ENCODE data around the gene PGBD5.
"Not testable (repeated sequence)": the region's sequence is repeated elsewhere in the genome, so short reads cannot be mapped to it uniquely, and the experiment has no call there.

PGBD5 gene

DNA sequence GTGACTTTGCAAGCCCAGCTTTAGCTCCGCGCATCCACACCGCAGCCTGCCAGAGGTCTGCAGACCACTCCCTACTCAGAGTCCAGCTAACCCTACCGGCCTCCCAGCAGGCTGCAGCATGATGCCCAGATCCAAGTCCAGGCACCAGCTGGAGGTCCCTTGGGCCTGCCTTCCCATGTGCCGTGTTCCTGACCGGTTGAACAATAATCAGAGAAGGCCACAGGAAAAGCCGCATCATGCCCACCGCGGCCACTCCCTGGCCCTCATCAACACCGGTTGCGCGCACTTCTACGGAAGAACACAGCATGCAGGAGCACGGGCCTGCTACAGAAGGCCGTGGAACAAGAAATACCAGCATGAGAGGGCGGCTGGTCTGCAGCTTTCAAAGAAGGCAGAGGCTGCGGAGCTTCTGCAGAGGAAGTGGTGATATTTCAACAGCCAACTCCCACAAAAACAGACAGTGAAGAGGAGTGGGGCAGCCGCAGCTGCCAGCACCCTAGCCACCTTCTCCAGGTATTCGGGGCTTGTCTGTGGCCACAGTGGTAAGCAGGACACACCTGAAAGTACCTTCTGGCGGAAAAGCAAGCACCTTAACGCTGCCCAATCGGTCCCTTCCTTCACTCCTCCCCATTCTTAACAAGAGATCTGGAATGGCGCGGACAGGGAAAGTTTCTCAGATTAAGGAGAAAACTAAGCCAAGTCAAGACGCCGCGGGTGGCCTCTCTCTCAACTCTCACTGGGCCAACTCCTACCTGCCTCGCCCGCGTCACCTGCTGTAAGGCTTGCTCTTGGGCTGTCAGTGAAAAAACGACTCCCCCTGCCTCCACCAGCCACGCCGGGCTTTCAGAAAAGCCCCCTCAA is 1.5 kb downstream of the PGBD5 start:
- DNase-seq = no peak

DNA sequence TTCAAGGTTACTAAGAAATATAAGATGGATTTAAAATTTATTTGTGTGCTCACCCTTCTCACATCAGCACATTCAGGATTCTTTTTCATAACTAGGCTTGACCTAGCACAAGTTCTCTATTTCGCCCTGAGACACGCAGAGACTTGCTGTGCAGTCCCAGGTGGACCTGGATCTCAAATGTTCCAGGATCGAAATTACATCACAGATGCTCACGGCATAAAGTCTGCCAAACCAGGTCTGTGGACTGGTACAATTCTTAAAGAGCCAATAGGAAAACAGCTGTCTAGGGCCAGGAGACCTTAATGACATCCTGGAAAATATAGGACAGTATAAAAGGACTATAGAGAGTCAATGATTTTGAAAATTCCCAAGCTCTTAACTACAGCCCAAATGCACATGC is 2.2 kb downstream of the PGBD5 start:
- DNase-seq = no peak

DNA sequence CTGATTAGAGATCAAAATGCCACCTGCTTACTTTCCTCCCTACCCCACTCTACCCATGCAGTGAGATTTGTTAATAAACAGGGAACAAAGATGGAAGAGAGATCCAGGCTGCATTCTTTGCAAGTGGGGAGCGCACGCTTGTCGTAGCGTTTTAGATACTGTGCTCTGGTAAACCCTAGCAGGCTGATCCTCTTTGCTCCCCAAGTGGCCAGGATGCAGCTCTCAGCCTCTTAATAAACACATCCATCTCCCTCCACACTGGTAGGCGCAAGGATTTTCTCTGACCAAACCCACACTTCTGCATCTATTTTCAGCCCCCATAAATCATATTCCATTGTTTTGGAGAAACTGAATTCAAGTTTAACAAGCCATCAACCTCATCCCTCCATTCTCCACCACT is 2.9 kb downstream of the PGBD5 start:
- no peak for DNase-seq

DNA sequence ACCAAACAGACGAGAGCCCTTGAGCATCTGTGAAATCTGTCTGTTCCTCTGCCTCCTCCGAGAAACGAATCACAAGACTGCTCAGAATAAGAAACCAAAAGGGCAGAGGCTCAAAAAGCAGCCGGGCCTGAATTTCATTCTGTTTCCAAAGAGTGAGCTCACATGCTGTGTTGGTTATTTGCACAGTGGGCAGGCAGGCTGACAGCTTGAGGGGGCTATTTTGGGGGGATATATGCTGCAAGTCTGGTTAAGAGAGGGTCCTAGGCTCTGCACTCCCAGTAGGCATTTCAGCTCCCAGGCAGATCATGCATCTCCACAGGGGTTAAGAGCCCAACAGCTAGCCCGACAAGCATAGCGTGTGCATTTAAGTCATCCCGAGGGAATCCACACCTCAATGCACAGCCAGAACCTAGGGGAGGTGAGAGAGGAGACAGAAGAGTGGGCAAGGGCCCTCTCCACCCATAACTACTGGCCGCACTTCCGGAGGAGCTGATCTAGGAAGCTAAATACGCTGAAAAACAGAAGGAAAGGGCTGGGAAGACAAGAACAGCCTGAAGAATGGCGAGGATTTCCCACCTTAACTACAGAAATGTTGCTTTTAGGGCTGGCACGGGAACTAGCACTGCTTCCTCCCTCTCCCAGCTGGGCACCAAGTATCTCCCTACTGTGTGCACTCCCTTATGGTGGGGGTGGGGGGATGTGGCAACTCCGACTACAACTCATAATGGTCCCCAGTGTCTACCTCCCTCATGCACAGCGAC is 3.7 kb downstream of the PGBD5 start:
- no peak for DNase-seq

DNA sequence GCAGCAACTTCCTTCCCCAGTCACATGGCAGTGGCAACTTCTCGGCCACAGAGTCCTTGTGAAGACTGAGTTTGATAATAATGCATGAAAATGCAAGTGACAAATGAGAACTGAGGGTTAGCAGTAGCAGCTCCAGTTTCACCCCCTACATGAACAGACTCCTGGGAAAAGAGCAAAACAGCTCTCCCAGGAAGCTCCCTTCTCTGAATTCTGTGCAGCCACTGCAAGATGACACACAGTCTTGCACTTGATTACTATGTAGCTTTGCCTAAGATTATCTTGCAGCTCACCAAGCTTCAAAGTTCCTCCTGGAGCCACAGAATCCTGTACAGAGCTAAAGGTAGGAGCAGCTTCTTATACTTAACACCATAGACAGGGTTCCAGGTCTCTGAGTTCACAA is 4.7 kb downstream of the PGBD5 start:
- DNase-seq = no peak

DNA sequence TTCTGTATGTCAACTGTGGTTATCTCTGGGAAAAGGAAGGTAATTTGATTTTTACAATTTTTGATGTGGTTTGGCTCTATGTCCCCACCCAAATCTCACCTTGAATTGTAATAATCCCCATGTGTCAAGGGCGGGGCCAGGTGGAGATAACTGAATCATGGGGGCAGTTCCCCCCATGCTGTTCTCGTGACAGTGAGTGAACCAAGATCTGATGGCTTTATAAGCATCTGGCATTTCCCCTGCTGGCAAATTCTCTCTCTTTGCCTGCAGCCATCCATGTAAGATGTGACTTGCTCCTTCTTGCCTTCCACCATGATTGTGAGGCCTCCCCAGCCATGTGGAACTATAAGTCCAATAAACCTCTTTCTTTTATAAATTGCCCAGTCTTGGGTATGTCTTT is 5.8 kb downstream of the PGBD5 start:
- DNase-seq = not testable (repeated sequence)

DNA sequence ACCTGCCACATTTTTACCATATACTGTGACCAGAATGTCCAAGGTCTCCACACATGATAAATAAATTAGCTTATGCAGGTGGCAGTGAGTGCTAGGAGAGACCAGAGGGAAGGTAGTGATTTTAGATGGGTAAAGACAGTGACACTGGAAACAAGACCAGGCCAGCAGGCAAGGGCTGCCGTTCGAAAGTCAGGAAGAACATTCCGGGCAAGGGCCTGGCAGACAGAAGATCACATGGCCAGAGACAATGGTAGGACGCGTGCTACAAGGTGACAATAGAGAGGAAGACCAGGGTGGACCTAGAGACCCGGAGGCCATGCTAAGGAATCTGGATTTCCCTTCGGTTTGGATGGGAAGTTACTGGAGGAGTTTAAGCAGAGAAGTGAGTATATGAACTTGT is 9.7 kb downstream of the PGBD5 start:
- DNase-seq = no peak

DNA sequence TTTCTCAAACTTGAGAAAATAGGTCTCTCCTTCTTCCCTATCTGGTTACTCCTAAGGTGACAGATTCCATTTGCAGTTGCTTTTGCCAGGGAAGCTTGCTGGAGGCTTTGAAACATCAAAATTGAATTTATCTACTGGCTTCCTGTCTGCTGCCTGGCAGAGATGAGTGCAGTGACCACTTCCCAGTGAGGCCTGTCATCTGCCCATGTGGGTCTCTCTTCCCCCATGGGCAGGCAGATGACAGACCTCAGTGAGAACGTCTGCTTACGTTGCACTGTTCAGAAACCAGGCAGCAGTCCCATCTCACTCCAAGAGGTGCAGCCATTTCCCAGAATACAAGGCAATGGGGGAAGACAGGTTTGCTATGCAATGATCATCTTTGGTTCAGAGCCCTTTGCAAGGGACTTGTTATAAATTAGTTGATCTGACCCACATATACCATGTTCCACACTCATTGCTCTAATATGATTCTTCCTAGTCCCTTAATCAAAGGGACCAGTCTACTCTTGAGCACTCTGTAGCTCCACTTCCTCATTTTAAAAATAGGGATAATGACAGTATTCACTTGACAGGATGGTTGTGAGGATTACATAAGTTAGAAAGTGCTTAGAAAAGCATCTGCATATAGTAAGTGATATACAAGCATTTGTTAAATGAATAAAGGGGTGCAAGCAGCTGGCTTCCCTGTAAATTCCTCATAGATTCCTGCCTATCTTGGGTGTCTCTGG is 10.6 kb downstream of the PGBD5 start:
- DNase-seq = no peak

DNA sequence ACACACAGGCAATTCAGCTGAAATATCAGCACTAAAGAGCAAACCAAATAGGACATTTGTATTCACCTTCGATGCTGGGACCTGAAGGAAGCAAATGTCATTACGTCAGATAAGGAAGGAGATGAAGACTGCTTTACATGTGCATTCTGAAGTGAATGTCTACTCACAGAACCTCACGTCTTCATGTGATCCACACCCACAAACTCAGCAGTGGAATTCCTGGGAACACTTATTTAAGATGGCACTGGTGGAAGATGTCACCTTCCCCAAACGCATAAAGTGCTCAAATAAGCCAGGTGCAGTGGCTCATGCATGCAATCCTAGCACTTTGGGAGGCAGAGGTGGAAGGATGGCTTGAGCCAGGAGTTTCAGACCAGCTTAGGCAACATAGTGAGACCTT is 11.4 kb downstream of the PGBD5 start:
- no peak for DNase-seq

DNA sequence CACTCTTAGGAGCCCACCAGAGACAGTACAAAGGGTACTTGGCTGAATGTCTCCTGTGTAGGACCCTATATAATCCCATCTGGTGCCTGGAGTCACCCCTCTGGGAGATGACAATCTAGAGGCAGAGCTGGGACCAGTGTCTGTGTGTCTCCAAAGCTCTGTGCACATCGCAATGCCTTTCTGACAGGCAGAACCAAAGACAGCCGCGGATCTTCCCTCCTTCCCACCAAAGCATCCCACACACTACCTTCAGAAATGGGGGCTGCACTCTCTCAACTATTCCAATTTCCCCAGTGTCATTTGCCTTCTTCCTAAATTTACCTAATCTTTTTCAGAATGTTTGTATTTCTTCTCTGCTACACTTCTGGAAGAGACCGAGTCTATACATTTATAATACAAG is 12.0 kb downstream of the PGBD5 start:
- DNase-seq = no peak

DNA sequence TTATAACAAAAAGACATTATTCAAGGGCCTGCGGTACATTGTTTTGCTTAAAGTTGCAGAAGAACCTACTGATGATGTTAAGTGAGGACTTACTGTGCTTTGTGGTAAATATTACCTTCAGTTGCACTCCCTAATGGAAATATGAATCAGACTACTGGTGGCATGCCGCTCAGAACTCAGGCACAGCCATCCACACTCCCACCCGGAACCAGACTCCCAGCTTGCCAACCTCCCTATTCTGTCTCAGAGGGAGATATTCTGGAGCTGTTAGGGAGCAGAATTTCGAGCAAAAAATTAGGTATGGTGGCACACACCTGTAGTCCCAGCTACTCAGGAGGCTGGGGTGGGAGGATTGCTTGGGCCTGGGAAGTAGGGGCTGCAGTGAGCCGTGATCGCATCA is 13.1 kb downstream of the PGBD5 start:
- DNase-seq = no peak

DNA sequence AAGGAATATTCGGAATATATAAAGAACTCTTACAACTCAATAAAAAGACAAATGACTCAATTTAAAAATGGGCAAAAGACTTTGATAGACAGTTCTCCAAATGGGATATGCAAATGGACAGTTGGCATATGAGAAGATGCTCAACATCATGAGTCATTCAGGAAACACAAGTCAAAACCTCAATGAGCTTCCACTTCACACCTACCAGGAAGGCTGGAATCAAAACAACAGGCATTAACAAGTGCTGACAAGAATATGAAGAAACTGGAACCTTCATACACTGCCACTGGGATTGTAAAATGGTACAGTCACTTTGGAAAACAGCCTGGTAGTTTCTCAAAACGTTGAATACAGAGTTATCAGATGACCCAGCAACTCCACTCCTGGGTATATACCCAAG is 17.2 kb downstream of the PGBD5 start:
- DNase-seq = no peak

DNA sequence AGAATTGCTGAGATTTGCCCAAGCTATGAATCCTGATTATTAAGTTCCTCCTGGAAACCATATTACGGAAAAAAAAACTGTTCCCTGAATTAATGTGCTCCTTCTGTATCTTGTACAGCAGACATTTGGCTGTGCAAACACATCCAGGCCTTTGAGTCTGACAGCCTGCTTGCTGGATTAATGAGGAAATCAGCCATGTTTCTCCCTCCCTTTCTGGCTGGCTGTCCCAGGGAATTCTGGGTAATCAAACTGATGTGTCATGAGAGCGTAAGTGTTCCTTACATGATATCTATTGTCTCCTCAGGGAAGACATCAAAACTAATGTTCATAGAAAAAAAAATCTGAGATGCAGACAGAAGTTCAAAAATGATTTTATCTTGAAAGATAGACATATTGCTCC is 18.8 kb downstream of the PGBD5 start:
- no peak for DNase-seq

DNA sequence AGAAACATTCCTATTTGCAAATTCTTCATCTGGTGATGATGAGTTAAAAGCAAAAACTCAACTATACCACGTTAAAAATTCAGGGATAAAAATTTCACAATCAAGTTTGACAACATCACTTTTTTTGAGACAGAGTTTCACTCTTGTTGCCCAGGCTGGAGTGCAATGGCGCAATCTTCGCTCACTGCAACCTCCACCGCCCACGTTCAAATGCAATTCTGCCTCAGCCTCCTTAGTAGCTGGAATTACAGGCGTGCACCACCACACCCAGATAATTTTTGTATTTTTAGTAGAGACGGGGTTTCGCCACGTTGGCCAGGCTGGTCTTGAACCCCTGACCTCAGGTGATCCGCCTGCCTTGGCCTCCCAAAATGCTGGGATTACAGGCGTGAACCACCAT is 19.4 kb downstream of the PGBD5 start:
- DNase-seq = not testable (repeated sequence)

DNA sequence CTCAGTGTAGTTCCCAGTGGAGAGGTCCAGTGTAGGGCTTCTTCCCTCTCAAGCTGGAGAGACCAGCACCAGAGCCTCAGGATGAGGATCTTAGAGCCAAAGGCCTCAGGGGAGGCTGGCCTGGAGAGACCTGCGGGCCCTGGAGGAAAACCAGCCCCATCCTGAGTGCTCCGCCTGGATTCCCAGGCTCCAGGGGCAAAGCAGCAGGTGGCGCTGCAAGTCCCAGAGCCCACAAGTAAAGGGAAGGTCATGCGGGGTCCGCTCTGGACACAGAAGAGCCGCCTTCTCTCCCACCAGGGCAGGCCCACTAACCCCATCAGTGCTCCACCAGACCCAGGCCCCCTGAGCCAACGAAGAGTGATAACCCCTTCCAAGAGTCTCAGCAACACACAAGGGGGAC is 22.7 kb downstream of the PGBD5 start:
- no peak for DNase-seq

DNA sequence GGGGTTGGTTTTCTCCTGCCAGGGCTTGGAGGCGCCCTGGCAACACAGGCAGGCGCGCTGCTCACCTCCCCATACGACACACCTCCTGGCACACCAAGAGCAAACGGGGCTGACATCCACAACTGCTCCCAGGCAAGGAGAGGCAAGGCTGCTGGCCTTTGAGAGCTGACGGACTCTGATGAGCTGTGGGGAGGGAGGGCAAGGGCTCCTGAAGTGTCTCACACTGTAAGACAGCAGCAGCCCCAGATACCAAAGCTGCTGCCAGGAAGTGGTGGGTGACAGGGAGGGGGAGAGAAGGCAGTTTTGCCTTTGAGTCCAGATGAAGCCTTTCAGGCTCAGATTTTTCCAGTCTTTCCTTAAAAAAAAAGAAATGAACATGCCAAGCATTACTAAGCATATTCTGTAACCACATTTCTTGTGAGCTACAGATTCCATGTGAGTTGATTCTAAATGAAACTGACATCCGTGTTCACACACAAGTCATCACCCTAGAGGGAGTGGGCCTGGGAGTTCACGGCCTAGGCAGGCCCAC is 24.3 kb downstream of the PGBD5 start:
- DNase-seq = no peak

DNA sequence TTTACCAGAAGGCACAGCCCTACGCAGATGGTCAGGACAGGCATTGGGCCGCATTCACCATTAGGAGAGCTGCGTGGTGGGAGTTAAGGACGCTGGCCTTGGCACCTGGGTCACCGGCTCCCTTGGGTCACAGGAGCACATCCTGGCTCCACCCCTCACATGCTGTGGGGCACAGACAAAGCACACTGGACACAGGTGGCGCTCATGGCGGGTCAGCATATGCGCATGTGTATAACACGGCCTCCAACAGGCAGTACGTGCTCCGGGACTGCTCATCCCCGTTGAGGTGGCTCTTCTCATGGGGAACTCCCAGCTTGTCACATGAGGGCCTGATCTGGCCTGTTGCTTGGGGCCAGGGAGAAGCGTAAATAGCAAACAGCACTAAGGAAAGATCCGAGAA is 25.0 kb downstream of the PGBD5 start:
- no peak for DNase-seq

DNA sequence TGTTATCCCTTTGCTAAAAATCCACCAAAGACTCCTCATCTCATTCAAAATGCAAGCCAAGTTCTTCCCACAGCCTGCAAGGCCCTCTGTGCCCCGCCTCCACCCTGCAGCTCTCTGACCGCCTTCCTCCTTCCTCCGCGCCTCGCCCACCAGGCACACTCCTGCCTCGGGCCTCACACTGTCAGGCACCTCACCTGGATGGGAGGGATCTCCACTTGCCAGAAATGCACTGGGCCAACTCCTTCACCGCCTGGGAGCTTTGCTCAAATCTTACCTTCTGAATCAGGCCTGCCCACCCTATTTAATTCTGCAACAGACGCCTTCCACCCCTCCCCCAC is 26.2 kb downstream of the PGBD5 start:
- no peak for DNase-seq

DNA sequence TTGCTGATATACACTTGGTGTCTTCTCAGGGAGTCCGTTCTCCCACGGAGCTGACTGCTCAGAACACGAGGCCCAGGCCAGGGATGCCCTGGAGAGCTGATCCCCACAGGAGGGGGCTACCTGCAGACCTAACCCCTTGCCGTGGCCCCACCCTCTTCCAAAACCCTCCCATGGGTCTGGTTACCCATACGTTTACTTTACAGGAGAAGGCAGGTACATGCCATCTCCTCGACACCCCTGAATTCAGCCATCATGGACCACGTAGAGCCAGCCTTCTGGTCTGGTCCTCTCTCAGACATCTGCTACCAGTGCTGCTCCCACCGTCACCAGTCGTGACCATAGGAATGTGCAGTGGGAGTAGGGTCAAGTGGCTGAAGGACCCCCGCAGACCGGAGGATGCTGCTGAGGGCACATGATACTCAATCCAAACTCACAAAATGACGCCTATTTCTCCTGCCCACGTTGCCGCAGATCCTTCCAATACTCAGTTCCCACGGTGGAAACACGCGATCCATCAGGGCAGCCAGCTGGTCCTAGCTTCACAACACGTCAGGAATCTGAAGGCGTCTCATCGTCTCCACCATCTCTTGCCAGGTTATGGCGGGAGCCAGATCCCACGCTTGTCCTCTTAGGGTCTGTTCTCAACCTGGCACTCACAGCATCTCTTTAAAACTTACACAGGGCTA is 26.7 kb downstream of the PGBD5 start:
- DNase-seq = no peak

DNA sequence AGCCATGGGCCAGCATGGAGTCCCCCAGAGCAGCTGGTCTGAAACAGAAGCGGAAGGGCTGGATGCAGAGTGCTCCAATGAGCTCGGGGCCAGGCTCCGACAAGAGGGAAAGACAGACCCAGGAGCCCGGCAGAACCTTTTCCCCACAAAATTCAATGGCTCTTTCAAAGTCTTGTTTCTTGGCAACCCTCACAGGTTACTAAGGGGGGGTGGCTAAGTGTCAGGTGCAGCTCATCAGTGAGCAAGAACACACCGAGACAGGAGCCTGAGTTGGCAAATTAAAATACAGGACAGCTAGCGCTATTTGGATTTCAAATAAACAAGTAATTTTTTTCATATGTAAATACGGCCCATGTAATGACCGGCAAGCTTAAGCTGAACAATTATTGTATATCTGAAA is 27.3 kb downstream of the PGBD5 start:
- no peak for DNase-seq

DNA sequence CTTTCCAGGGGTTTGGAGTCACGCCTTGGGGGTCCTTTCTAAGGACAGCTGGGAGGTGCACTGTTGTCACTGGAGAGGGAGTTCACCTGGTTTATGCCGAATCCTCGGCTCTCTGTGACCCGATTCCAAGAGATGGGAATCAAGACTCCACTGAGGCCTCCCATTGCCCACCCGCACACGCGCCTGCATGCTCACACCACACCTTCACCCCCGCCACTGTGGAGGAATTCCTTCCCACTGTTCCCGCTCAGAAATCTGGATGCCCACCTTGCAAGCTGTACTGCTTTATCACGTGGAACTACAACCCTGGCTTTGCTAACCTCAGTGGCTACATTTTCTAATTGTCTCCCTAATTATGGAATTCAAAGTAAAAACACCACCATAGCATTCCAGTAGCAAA is 29.2 kb downstream of the PGBD5 start:
- no peak for DNase-seq

DNA sequence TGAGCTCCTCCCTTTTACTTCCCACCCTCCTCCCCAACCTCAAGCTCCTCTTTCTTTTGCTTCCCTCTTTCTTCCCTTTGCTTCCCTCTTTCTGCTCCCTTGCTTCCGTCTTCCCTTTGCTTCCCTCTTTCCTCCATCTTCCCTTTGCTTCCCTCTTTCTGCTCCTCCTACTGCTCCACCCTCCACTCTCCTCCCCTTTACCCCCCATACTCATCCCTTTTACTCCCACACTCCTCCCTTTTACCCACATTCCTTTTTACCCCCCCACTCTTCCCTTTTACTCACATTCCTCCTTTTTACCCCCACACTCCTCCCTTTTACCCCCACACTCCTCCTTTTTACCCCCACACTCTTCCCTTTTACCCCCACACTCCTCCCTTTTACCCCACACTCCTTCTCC is 30.2 kb downstream of the PGBD5 start:
- no peak for DNase-seq

DNA sequence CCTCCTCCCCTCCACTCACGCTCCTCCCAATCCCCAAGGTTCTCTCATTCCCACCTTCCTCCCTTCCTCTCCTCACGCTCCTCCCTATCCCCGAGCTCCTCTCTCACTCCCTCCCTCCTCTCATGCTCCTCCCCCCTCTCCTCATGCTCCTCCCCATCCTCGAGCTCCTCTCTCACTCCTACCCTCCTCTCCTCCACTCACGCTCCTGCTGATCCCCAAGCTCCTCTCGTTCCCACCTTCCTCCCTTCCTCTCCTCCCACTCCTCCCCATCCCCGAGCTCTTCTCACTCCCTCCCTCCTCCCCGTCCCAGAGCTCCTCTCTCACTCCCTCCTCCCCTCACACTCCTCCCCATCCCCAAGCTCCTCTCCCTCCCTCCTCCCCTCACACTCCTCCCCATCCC is 31.4 kb downstream of the PGBD5 start:
- DNase-seq = no peak

Measured in activated naive CD4-positive, alpha-beta T cell treated with anti-CD3 and anti-CD28 coated beads, Interleukin-2, amount 50 U/mL, for 16 hours (primary cell).